HG02642 (cell line): ENCODE measurements around the gene ZNF513.
"Not testable (repeated sequence)": the region's sequence is repeated elsewhere in the genome, so short reads cannot be mapped to it uniquely, and the experiment has no call there.

Experiments
- ATAC-seq: cut with Tn5 transposase; IDR thresholded peaks from one replicate; pipeline ENCODE4 v1.9.1; 2021; ENCODE audit warnings: mild to moderate bottlenecking; ENCODE audit not compliant: unreplicated experiment, poor library complexity

ZNF513 gene

DNA sequence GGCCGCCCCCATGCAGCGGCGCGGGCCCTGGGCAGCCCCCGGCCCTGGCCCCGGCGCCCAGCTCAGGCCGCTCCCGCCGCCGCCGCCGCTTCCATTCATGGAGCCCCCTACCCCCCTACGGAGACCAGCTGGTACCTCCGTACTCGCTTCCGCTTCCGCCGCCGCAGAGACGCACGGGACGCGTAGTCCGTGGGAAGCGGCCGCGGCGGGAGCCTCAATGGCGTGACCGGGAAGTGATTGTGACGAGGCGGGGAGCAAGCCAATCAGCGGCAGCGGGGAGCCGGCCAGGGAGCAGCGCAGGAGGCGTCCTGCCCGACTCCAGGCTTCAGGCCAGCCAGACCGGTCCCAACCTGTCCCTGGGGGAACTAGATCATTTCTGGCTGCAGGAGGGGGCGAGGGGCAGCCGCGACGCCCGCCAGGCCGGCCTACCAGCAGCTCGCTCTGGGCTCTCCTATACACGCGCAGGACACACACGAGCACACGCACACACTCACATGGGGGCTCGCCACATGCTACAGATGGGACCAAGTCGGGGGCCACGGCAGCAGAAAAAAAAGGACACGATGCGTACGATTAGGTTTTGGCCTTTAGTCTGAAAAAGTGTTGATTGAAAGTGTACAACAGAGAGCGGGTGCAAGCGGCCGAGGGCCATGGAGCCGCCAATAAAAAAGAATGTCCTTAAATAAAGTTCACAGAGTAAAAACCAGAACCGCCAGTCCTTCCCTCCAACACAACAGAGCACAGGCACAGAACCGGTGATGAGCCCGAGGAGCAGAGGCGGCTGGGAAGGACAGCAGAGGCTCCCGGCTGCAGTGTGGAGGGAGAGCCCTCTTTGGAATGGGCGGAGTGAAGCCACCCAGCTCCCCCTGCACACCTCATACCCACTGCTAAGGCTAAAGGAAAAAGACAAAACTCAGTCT lies at the start of gene ZNF513:
ZNF513 (minus strand) TSS at position 109 of the 920 bp plus-strand sequence. CDS start 208 bp downstream, outside the sequence.
- ATAC-seq: peak; percentile 87

DNA sequence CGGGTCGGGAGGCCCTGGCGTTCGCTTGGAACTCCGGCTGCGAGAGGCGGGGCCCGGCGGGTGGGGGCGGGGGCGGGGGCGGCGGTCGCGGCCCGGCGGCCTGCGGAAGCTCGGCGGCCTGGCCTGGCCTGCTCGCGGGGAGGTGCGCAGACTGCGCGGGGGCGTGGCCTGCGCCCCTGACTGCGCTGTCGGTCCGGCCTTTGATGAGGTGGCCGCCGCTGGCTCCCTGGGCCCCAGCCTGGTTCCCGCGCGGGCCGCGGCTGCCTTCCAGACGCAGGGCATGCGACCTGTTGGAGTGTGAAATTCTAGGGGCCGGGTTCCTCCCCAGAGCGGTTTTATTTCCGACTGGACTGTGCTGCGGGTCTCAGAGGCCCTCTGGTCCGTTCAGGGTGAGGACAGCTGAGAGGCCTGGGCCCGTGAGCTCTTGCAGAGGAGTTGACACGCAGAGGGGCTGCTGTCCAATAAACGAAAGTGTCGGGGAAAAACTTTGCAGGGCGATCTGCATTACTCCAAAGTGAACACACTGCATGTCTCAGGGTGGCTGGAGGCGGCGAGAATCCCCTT lies 48.5 kb upstream of the ZNF513 start:
- ATAC-seq: peak; percentile 81

- ATAC-seq: peak; percentile 88
Observed at GRCh38 chr2:27428213-27428977, 47.9 kb upstream of the ZNF513 start, which contains the start of gene NRBP1. Gene NRBP1 (plus strand): TSS chr2:27428631. CDS start chr2:27433274, 4,643 bp downstream.

- ATAC-seq: no peak
Observed at GRCh38 chr2:27427863-27428212, 47.3 kb upstream of the ZNF513 start.

GRCh38 chr2:27425039-27425438 lies 44.5 kb upstream of the ZNF513 start:
- not testable (repeated sequence) for ATAC-seq

DNA sequence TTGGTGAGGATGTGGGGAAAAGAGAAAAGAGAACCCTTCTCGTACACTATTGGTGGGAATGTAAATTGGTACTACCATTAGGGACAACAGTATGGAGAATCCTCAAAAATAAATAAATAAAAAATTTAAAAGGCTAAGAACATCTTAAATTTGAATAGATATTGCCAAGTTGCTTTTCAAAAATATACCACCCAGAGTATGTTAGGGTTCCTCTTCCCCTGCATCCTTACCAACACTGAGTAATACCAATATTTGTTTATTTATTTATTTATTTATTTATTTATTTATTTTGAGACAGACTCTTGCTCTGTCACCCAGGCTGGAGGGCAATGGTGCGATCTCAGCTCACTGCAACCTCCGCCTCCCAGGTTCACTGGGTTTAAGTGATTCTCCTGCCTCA lies 42.4 kb upstream of the ZNF513 start:
- ATAC-seq: no peak

DNA sequence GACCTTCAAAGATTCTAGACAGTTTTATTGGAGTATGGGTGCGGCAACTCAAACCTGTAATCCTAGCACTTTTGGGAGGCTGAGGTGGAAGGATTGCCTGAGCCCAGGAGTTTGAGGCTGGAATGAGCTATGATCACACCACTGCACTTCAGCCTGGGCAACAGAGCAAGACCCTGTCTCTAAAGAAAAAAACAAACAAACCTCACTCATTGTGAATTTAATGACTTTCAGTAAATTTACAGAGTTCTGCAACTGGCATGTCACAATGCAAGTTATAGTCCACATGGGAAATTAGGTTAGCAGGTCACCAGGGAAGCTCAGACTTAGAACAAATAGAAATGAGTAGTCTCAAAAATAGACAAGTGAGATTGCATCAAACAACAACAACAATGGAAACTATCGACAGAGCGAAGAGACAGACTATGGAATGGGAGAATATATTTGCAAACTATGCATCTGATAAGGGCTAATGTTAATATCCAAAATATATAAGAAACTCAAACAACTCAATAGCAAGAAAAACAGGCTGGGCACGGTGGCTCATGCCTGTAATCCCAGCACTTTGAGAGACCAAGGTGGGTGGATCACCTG lies 41.2 kb upstream of the ZNF513 start:
- ATAC-seq: no peak

GRCh38 chr2:27420996-27421395 lies 40.5 kb upstream of the ZNF513 start:
- no peak for ATAC-seq

- ATAC-seq: no peak
Observed at GRCh38 chr2:27416151-27416550, 35.6 kb upstream of the ZNF513 start.

- no peak for ATAC-seq
Observed at GRCh38 chr2:27412419-27413152, 32.1 kb upstream of the ZNF513 start.

DNA sequence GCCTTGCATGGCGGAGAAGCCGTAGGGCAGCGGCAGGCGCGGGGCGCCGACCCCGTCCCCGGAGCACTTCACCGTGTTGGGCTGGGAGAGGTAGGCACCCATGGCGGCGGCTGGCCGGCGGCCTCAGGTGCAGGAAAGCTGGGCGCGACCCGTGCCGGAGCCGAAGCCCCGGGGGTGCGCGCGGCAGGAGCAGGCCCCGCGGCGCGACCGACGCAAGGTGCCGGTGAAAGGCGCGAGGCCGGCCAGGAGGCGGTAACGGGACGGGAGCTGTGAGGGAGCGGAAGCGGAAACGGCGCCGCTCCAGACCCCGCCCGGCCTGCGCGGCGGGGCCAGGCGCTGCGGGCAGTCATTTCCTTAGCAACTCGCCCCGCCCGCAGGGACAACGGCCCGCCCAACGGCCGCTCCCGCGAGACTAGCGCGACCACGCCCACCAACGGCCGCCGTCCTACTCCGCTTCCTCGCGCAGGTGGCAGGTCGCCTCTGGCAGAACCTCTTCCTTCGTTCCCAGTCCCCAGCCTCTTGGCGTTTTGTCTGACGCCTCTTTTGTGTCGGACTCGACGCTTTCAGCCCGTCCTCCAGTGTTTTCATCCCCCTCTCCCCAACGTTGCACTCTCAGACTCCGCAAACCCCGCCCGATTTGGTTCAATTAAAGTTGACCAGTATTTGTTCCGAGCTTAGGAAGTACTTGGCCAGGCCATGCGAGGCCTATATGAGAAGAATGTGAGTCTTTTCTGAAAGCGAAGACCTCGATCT lies 29.0 kb upstream of the ZNF513 start, which contains the start of gene PPM1G:
PPM1G (minus strand) TSS at position 271 of the 753 bp plus-strand sequence; CDS start at position 102, 169 bp downstream.
- ATAC-seq: peak; percentile 96

GRCh38 chr2:27408601-27409320 lies 28.2 kb upstream of the ZNF513 start:
- peak; percentile 24 for ATAC-seq

DNA sequence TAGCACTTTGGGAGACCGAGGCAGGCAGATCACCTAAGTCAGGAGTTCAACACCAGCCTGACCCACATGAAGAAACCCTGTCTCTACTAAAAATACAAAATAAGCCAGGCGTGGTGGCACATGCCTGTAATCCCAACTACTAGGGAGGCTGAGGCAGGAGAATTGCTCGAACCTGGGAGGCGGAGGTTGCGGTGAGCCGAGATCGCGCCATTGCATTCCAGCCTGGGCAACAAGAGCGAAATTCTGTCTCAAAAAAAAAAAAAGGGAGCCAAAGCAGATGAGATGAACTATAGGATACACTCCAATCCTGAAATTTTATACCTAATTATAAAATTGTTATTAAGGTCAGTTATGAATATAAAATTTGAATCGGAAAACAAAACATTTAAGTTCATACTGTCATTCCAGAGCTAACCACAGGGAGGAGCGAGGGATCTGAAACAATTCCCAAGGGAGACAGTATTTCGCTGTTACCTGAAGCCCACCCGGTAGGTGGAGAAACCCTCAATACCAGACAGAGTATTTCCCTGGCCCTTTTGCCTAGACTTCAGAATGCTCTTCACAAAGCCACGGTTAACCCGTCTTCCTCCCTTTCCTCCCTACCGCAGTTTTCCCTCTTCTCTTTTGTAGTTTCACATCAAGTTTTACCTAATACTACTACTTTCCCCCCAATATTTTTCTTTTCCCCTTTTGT lies 27.4 kb upstream of the ZNF513 start:
- no peak for ATAC-seq

DNA sequence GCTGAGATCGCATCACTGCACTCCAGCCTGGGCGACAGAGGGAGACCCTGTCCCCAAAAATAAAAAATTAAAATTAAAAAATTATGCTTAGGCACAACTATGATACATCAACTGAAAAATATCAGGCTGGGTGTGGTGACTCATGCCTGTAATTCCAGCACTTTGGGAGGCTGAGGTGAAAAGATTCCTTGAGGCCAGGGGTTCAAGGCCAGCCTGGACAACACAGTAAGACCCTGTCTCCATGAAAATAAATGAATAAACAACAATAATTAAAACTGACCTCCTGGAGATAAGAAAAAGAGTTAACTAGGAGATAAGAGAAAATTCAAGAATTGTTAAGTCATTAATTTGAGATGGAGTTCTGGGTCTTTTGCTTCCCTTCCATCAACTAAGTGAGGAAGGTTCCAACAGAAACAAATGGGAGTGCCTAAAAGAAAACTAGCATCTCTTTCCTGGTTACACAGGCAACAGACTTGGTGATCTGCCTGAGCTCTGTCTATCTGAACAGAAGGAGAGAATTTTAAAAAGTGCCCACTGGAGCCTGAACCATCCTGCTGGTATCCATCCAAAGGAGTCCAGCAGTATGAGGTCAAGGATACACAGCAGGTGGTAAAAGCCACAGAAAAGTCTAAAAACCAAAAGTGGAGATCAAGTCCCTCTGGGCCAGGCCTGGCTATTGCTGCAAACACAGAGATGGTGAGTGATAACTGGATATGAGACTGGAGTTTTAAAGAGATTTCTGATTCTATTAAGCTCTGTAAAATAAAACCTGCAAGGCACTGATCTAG lies 20.0 kb upstream of the ZNF513 start:
- no peak for ATAC-seq

DNA sequence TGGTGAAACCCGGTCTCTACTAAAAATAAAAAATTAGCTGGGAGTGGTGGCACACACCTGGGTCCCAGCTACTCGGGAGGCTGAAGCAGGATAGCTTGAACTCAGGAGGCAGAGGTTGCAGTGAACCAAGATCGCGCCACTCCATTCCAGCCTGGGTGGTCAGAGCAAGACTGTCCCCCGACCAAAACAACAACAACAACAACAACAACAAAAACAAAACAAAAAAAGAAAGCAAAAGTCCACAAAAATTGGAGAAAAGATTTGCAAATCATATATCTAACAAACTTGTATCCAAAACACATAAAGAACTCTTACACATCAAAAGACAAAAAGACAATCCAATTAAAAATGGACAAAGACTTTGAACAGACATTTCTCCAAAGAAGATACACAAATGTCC lies 18.4 kb upstream of the ZNF513 start:
- no peak for ATAC-seq

DNA sequence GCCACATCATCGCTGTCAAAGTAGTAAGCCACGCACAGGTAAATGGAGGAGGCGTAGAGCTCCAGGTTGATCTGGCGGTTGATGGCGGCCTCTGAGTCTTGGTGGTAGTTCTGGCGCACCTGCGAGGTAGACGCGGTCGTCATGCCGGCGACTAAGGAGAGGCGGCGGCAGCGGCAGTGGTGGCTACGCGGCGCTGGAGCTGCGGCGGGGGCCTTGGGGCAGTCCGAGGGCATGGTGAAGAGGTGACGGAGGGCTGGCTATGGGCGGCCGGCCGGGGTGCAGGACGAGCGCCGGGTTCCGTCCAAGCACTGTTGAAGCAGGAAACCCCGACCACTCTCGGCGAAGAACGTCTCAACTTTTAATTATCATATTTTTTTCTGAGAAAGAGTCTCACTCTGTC lies 12.7 kb upstream of the ZNF513 start:
- no peak for ATAC-seq
